ENCODE data around the gene PITPNM3.

PITPNM3 gene

DNA sequence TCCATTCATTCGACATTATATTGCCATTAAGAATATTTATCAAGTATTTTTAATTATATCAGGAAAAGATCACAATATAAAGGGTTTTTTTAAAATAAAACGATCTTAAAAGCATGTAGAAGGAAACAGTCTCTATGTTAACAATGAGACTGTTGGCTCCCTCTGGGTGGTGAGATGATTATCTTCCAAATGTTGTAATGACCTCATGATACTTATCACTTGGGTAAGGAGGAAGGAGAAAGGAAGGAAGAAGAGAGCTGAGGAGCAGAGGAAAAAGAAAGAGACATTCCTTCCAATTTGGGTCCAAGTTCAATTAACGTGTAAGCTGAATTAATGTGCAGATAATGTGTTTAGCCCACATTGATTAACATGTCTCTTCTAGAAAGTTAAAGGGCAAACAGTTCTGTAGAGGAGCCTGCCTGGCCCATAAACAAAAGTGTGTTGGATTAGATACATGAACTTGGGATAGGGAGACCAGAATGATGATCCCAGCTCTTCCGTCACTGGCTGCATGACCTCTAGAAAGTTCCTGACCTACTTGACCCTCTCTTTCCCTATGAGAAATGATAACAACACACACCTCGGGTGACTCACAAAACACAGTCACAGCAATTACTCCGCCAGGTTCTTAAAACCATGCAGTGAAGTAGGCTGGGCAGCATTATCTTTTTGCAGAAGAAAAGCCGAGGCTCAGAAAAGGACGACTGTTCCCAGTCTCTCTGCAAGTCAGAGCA lies 80.1 kb downstream of the PITPNM3 start:
- no peak for DNase-seq

DNA sequence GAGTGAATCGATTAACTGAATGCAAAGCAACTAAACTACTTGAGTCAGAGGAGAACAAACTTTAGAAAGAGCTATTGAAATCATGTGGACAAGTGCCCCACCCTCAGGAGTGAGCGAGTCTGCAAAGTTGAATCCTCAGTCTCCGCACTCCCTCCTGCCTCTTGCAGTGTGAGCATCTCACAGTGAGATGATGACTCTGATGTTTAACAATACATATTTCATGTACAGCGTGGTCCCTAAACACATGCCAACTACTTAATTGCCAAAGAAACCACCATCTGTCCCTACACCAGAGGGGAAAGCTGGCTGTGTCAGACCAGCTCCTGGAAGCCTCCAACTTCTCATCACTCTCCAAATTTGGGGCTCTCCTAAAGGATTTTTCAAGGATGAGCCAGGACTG lies 80.9 kb downstream of the PITPNM3 start:
- no peak for DNase-seq

DNA sequence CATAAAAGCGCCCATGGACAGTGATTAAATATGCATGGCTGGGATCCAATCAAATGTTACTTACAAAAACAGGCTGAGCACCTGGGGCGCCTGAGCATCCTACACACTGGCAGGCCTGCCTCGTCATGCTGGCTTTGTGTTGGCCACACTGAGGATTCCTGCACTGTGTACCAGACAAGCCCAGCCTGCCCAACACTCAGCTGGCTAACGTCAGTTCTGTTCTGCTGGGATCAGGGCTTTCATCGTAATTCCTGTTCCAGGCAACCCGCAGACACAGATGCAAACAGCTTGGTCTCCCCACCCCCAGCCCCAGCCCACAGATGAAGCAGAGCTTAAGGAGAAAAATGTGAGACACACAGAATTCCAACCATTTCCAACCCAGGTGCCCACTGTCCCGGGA lies 81.4 kb downstream of the PITPNM3 start:
- DNase-seq = no peak

DNA sequence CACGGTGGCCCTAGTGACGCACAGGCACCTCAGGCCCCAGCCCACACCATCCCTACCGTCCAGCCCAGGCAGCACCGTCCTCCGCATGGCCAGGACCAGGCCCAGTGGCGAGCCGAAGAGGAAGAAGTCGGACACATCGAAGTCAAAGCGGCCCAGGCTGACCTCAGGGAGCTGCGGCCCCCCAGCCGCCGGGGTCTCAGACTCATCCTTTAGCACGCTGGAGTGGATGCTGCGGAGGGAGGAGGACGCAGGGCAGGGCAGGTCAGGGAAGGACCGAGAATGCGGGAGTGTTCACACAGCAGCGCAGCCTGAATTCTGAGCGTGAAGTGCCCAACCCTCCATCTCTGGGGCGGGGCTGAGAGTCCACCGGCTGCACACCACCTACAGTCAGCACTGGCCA lies 82.0 kb downstream of the PITPNM3 start:
- DNase-seq = no peak

DNA sequence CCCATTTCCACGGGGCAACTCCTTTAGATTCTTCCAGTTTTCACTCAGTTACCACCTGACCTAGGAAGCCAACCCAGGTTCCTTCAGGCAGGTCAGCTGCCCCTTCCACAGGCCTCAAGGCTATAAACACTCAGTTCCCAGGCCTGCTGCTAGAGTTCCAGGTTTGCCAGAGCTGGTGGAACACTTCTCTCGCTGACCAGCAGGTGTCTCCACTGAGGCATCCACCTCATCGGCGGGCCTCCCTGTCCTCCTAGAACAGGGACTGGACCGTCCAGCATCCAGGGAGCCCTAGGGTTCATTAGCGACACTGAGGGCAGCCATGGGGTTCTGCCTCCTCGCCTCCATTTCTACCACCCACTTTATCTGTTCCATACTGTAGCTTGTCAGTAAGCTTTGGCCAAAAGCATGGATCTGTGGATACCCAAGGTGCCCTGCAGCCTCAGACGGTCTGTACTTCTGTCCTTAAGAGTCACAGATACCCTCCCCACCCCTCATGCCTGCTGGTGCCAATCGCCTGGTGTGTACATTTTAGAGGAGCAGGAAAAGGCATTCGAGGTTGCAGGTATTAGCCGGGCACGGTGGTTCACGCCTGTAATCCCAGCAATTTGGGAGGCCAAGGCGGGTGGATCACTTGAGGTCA lies 83.1 kb downstream of the PITPNM3 start:
- DNase-seq = peak; percentile 64

DNA sequence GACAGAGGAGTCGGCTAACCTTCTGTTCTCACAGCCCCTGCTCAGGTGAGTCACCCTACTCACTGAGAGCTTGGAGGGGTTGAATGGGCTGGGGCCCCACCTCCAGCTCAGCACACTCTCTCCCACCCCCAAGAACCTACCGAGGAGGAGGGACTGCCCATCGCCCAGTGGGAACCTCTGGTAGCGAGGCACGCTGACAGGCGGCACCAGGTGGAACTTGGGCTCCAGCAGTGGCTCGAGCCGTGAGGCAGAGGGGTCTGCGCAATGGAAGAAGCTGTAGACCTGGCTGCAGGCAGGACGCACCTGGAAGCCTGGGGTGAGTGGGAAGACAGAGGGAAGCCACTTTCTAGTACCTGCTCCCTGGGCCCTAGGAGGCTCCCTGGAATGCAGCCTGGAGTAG lies 83.8 kb downstream of the PITPNM3 start:
- DNase-seq = no peak

DNA sequence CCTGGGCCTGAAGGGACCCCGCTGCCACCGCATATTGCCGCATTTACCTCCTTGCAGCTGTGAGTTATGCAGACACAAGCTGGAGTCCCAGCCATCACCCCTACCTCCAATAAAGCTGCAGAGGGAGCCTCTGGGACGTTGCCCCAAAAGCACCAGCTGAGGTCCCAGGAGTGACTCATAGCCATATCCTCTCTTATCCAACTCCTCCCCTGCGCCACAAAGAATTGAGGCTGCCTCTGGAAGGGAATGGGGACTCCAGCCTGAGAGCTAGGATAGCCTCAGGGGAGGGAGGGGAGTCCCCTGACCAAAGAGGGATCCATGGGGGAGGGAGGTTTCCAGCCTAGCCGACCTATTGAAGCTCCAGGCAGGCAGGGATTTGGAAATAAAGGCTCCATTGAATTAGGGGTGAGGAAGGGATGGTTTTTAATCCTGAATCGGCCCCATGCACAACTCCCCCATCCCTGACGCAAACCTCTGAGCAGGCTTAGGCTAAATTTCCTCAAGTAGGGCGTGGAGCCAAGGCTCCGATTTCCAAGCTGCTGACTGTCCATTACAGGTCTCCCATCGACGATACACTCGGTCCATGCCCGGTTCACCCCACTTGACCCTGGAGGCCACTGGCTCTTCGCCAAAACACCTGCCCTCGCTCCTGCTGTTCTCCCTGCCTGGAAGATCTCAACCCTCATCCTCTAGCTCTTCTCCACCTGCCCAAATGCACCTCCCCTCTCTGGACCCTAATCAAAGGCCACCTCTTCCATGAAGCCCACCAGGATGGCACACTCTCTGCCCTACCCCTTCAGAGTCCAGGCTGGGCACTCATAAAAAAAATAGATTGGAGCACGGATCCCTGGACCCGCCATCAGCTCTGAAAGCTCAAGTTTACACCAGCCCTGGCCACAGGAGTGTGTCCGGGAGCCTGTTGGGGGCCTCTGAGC lies 84.6 kb downstream of the PITPNM3 start:
- DNase-seq = no peak

DNA sequence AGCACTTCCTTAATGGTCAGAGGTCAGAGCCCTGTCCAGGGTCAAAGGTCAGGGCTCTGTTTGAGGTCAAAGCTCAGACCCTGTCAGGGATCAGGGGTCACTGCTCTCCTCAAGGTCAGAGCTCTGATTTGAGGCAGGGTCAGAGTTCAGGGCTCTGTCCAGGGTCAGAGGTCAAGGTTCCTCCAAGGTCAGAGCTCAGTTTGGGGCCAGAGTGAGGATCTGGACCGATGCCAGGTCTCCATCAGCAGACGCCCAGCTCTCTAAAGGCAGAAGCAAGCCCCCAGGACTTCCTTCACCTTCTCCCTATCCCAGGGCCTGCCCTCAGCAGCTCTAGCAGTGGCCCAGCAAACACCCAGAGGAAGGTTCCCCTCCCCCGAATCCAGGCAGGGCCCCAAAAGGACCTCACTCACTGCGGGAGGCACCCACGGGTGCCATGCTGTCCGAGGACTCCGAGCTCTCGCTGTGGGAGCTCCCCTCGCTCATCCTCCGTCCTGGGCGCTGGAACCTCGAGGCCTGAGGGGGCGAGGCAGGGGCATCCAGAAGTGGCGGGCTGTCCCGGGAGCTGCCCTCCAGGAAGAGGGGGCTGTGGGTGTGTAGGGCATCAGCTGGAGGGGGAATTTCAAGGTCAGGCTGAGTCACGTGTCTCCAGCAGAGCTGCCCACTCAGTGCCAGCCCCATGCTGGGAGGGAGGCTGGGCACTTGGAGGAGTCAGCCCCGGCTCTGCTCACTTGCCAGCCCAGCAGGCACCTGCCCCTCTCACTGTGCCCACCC lies 85.4 kb downstream of the PITPNM3 start:
- DNase-seq = no peak

DNA sequence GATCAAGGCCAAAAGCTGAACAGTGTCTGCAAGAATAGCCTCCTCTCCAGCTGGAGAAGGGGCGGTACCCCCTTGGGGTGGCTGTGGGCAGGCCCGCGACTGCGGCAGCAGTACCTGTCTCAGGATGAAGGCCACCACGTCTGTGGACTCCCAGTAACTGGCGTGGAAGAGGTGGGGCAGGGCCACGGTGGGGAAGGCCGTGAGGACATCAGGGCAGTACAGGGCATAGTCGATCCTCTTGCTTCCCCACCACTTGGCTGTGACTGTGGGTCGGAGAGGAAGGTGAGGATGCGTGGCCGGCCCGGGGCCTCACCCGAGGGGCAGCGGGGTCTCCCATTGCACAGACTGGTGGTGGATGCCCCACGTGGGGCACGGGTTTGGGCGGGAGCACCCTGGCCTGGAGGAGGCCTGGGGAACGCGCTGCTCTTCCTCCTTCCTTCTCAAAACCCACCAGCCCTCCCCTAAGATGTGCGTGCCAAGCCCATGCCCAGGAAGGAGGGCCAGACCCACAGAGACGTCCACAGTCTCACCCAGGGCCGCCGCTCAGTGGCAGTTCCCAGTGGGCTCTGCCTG lies 86.1 kb downstream of the PITPNM3 start:
- no peak for DNase-seq

DNA sequence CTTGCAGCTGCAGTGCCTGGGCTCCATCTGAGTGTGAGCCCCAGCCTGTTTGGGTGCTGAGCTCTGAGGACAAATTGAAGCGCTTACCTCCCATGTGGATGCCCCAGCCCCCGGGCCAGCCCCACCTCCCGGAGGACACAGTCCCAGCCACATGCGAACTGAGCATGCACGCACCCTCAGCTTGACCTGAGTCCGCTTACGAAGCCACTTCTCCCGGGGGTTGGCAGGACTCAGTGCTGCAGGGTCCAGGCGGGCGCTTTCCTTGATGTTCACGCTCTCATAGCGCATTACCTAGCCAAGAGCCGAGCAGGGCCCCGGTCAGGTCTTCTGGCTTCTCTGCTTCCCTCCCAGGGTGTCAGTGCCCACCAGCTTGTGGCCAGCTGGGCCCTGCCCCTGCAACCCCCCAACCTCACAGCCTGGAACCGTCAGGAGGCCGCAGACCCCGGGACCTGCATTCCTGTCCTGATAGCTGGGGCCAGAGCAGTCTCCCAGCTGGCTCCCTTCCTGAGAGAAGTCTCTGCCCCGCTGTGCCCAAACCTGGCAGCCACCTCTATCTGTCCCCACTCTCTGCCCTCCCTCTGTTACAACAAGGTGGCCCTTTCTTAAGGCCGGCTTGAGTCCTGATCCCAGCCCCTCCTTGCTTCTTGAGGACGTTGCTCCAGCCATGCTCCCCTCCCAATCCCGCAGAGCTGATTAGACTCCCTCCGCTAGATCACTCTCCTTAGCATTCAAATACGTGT lies 88.1 kb downstream of the PITPNM3 start:
- DNase-seq = no peak

DNA sequence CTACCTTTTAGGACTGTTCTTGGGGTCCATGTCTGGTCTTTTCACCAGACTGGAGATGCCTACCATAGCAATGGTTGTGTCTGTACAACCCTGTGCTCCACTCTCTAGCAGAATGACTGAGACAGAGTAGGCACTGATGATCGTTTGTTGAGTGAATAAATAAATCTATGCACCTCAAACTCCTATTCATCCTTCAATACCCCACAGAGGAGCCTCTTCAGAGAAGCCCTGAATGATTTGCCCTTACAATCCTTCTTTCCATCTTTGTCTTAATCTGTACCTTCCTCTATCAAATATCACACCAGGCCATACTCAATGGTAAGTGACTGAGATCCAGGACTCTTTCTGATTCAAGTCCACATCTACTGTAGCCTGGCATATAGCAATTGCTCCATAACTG lies 88.8 kb downstream of the PITPNM3 start:
- no peak for DNase-seq

DNA sequence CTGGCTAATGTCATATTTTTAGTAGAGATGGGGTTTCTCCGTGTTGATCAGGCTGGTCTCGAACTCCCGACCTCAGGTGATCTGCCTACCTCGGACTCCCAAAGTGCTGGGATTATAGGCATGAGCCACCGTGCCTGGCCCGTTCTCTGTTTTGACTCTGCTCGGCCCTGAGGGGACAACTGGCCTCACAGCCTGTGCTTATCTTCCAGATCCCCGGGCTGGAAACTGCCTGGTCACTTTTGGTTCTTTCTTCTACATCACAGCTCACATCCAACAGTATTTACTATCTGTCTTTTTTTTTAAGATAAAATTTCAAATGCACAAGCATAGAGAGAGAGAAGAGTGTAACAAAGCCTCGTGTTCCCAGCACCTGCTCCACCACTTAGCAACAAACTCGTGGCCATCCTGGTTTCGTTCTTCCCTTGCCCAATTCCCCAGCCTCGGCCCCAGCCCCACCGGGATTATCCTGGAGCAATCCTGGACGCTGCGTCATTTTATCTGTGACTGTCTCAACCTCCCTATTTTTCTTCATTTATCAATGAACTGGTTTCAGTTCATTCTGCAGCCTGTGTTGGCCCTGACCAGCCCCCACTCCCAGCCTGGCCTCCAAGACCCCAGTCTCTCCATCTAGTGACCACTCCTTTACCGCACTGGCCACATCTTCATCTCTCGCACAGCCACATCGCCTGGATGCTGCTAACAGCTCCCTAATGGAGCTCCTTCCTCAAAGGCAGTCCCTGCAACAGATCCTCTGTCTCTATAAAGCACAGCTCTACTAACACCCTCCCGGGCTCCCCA lies 91.0 kb downstream of the PITPNM3 start:
- DNase-seq = no peak

DNA sequence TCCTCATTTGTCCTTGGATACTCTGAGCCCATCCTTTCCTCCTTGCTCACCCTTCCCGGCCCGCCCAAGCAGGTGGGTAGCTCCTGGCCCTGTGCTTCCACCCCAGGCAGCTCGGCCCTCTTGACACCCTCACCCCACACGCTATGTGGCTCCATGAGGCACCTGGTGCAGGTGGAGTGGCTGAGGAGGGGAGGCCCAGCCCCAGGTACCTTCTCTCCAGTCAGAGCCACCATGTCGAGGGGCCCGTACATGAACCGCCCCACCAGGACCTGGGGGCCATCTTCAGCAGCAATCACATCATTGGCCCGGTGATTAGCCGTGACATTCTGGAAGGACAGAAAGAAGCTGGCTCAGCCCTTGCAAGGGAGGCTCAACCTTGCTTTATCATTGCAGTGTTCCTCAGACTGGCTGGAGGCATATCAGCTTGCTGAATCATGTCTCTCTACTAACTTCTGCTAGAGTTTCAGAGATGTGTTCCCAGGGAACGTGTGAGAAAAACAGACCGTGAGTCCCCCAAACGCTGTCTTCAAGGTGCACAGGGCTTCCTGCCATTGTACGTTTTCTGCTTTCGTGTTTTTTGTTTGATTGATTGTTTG lies 91.8 kb downstream of the PITPNM3 start:
- DNase-seq = no peak

DNA sequence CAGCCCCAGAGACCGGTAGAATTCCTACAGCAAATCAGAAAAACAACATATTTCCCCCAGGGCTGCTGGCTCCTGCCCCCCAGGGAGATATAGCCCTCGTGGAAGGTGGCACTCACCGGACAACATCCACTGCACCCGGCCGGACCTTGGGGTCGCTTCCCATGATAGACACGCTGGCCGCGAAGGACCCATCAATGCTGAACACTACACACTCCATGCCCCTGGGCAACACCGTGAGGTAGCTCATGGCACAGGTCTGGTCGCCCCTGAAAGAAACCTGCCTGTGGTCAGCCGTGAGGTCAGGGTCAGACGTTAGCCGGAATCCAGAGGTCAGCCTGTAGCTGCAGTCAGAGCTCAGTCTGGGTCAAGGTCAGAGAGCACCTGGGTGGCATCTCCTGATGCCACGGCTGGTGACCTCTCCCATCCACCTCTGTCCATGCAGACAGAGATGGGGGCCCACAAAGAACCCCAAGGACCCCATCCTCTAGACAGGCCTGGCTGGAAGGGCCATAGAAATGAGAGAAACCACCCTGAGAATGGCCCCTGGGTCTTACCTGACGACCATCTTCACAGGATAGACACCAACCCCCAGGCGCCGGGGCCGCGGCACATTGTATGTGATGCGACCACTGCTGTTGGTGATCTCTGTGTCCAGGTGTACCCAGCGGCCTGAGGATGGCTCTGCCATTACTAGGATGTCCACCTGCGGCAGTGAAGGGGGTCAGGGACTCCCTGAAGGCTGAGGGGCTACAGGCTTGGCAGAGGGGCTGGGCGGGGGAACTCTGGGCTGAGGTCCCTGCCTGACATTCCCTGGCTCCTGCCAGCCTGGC lies 92.5 kb downstream of the PITPNM3 start:
- DNase-seq = no peak

DNA sequence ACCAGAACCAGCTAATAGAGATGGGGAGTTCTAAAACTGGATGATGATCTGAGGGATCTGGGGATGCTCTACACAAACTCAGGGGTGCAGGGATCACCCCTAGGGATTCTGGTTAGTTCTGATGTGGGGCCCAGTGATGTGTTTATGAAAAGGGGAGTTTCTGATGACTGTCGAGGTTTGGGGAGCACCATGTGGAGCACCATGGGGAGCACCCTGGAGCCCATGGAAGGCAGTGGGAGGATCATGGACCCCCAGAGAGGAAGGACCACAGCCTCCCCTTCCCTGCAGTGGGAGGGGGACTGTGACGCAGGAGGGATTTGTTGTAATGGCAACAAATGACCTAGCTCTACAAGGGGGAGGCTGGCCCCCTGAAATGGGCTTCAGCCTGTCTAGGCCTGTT lies 93.7 kb downstream of the PITPNM3 start:
- no peak for DNase-seq

DNA sequence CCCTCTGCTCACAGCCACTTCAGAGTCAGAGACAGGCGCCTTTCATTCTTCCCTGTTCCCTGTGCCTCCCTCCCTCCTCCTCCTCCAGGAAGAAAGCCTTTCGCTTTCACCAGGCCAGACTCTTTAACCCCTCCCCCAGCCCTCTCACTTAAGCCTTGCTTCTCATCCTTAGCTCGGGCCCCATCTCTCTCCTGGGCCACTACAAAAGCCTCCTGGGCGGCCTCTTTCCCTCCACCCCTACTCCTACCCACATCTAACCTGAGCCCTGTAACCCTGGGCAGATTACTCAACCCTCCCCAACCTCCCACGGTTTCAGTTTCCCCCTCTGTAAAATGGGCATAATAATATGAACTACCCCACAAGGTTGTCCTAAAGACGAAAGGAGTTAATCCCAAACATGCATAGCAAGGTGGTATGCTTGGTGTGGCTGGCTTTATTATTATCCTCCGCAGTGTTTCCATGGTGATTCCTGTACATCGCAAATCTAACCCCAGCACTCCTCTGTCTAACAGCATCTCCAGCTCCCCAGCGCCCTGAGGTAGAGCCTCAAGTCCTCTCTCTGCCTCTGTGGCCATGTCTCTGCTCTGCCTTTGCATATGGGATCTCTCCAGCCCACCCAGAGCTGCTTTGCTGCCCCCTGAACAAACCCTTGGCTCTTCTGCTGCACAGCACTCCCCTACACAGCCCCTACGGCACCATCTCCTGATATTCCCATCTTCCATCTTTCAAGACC lies 94.4 kb downstream of the PITPNM3 start:
- no peak for DNase-seq

DNA sequence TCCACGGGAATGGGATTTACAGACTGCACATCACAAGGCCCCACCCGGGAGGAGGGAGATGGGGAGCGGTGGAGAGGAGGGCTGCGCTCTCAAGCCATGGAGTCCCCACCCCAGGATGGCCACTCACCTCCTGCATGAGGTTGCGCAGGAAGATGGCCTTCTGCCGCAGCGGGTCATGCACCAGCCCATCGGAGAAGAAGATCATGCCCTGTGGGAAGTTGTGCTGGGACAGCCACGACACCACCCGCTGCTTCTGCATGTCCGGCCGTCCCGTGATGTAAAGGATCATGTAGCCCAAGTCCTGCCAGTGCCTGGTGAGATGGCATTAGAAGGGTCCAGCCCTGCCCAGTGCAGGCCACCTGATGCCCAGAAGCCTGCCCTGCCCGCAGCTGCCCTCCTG lies 95.1 kb downstream of the PITPNM3 start:
- DNase-seq = no peak

DNA sequence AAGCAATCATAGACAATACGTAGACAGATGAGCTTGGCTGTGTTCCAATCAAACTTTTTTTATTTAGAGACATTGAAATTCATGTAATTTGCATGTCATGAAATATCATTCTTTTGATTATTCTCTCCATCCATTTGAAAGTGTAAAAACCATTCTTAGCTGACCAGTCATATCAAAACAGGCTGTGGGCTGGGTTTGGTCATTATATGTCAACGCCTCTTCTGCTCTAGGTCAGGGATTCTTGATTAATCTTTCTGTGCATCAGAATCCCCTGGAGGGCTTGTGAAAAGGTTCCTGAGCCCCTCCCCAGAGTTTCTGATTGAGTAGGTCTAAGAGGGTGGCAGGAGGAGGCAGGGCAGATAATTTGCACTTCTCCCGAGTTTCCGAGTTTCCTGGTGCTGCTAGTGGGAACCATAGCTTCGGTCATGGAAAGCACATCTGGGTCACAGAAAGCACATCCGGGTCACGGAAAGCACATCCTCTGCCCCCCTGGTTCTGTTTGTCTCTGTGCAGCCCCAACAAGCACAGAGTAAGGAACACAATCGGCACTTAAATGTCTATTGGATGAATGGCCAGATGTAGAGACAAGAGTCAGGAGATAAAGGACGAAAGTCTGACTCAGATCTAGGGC lies 95.7 kb downstream of the PITPNM3 start:
- DNase-seq = no peak

All from CD4-positive, alpha-beta T cell treated with Interleukin-17A for 1 hour (primary cell).